PC-9 (cell line): ENCODE results near the gene APBA1.

Experiments
- CTCF ChIP-seq: fragments of 200-600 bp; sonication (generic); conservative IDR thresholded peaks from 2 replicates; pipeline ENCODE4 v1.6.1; 2017; ENCODE audit warnings: mixed run types, antibody characterized with exemption, mild to moderate bottlenecking, moderate library complexity
- EZH2 ChIP-seq: fragments of 200-600 bp; sonication (generic); IDR thresholded peaks from 2 replicates; pipeline ENCODE4 v1.8.0; 2017; ENCODE audit warnings: antibody characterized with exemption, low read depth

- TF ChIP-seq CTCF (no peak), EZH2 (no peak)
These were observed 42.9 kb upstream of the APBA1 start for GRCh38 chr9:69715096-69715495.
